Neural cell (in vitro differentiated cells): ENCODE data around the gene GDPD5. TPM values are rescaled to one million over a fixed set of nuclear protein-coding genes. Genes with fewer than 3 reads are reported as not detected.

Source experiments
- H2AFZ ChIP-seq: fragments of 200-600, 300-800 bp; sonication (generic), shearing (Covaris generic); 2 replicates; pipeline ENCODE4 v1.6.0; 2014; ENCODE audit warnings: low read depth, mild to moderate bottlenecking, antibody characterized with exemption, low read length, moderate library complexity
- H3F3A ChIP-seq: fragments of 200-600 bp; shearing (Covaris generic); 2 replicates; pipeline ENCODE4 v1.6.1; 2016; ENCODE audit warnings: mild to moderate bottlenecking, moderate library complexity, mixed read lengths, antibody characterized with exemption, low read length; ENCODE audit not compliant: insufficient read depth, poor library complexity, severe bottlenecking
- H3K27ac ChIP-seq: fragments of 200-600, 300-800 bp; sonication (generic), shearing (Covaris generic); 2 replicates; pipeline ENCODE4 v1.5.1; 2014; ENCODE audit warnings: mild to moderate bottlenecking, low read length, moderate library complexity
- H3K27me3 ChIP-seq: fragments of 300-800, 200-600 bp; sonication (generic), shearing (Covaris generic); 2 replicates; pipeline ENCODE4 v1.6.0; 2014; ENCODE audit warnings: mild to moderate bottlenecking, low read depth, low read length, moderate library complexity; ENCODE audit not compliant: insufficient read depth
- H3K36me3 ChIP-seq: fragments of 300-800, 200-600 bp; sonication (generic), shearing (Covaris generic); 2 replicates; pipeline ENCODE4 v1.5.1; 2014; ENCODE audit warnings: mild to moderate bottlenecking, antibody characterized with exemption, low read length, moderate library complexity; ENCODE audit not compliant: insufficient read depth
- H3K4me2 ChIP-seq: fragments of 300-800, 200-600 bp; sonication (generic), shearing (Covaris generic); 2 replicates; pipeline ENCODE4 v1.6.0; 2014; ENCODE audit warnings: mild to moderate bottlenecking, low read length
- H3K4me3 ChIP-seq: fragments of 300-800, 200-600 bp; sonication (generic), shearing (Covaris generic); 2 replicates; pipeline ENCODE4 v1.5.1; 2014; ENCODE audit warnings: mild to moderate bottlenecking, low read length, moderate library complexity
- H3K79me2 ChIP-seq: fragments of 200-600 bp; shearing (Covaris generic); replicated peaks from 2 replicates; pipeline ENCODE4 v1.6.0; 2014; ENCODE audit warnings: mild to moderate bottlenecking, low read length, moderate library complexity; ENCODE audit not compliant: insufficient read depth
- H3K9ac ChIP-seq: fragments of 300-800, 200-600 bp; sonication (generic), shearing (Covaris generic); 2 replicates; pipeline ENCODE4 v1.6.1; 2016; ENCODE audit warnings: mild to moderate bottlenecking, low read length, mixed read lengths
- H3K9me2 ChIP-seq: fragments of 200-600 bp; shearing (Covaris generic); 2 replicates; pipeline ENCODE4 v1.6.1; 2016; ENCODE audit warnings: mild to moderate bottlenecking, low read length, mixed read lengths; ENCODE audit not compliant: insufficient read depth
- H3K9me3 ChIP-seq: fragments of 200-600, 300-800 bp; sonication (generic), shearing (Covaris generic); 2 replicates; pipeline ENCODE4 v1.6.1; 2016; ENCODE audit warnings: mild to moderate bottlenecking, mixed run types, low read length, moderate library complexity, mixed read lengths
- H4K20me1 ChIP-seq: fragments of 200-600 bp; shearing (Covaris generic); 2 replicates; pipeline ENCODE4 v1.6.1; 2016; ENCODE audit warnings: mild to moderate bottlenecking, mixed run types; ENCODE audit not compliant: insufficient read depth
- CTCF ChIP-seq: fragments of 450-650 bp; IDR thresholded peaks from 2 replicates; pipeline ENCODE4 v1.5.1; 2014; ENCODE audit warnings: antibody characterized with exemption, mild to moderate bottlenecking, moderate library complexity; ENCODE audit not compliant: poor library complexity, severe bottlenecking
- EP300 ChIP-seq: fragments of 450-650 bp; conservative IDR thresholded peaks from 2 replicates; pipeline ENCODE4 v1.6.1; 2014; ENCODE audit warnings: antibody characterized with exemption, mild to moderate bottlenecking, moderate library complexity; ENCODE audit not compliant: poor library complexity, severe bottlenecking
- EZH2 ChIP-seq: fragments of 200-600, 300-800 bp; shearing (Covaris generic), sonication (generic); IDR thresholded peaks from 2 replicates; pipeline ENCODE4 v1.6.1; 2014; ENCODE audit warnings: antibody characterized with exemption, low read length, borderline replicate concordance, mild to moderate bottlenecking; ENCODE audit not compliant: insufficient read depth, poor library complexity, severe bottlenecking
- POLR2AphosphoS5 ChIP-seq: IDR thresholded peaks from 2 replicates; pipeline ENCODE4 v1.6.1; 2012
- RAD21 ChIP-seq: fragments of 450-650 bp; conservative IDR thresholded peaks from 2 replicates; pipeline ENCODE4 v1.6.1; 2014; ENCODE audit warnings: antibody characterized with exemption, mild to moderate bottlenecking, moderate library complexity
- REST ChIP-seq: IDR thresholded peaks from 2 replicates; pipeline ENCODE4 v1.6.1; 2012; ENCODE audit warnings: borderline replicate concordance
- TAF1 ChIP-seq: IDR thresholded peaks from 2 replicates; pipeline ENCODE4 v1.6.1; 2012; ENCODE audit warnings: low read depth
- polyA plus RNA-seq: library from polyadenylated mRNA; depleted of rRNA; stranded (reverse); fragments of >200 nt; gene quantifications from 2 replicates; pipeline ENCODE4 v1.2.3, GENCODE V29; 2014

GDPD5 gene
- polyA plus RNA-seq, 1 donor from 2014 or later, result 19.2 TPM

- Histone ChIP-seq H3F3A (no peaks in the 10 kb centered on the region), H3K9me3 (no peaks in the 10 kb centered on the region), H3K4me2 (no peak overlapping the region), H3K36me3 (no peaks in the 10 kb centered on the region), H4K20me1 (no peaks in the 10 kb centered on the region), H3K27ac (no peak overlapping the region), H3K9me2 (no peaks in the 10 kb centered on the region), H3K4me3 (no peak overlapping the region), H2AFZ (no peak overlapping the region), H3K79me2 (no peaks in the 10 kb centered on the region), H3K27me3 (no peaks in the 10 kb centered on the region), H3K9ac (no peak overlapping the region)
- TF ChIP-seq CTCF (no peak), POLR2AphosphoS5 (no peak), TAF1 (no peak), EP300 (no peak), REST (no peak), EZH2 (no peak), RAD21 (no peak)
Measured at GRCh38 chr11:75481922-75482606, 43.7 kb downstream of the GDPD5 start.

- Histone ChIP-seq H3K9me2 (no peaks in the 10 kb centered on the region), H4K20me1 (no peaks in the 10 kb centered on the region), H3K79me2 (no peaks in the 10 kb centered on the region), H3K4me3 (no peak overlapping the region), H3F3A (no peaks in the 10 kb centered on the region), H3K9ac (no peak overlapping the region), H3K27me3 (no peaks in the 10 kb centered on the region), H2AFZ (no peak overlapping the region), H3K27ac (no peak overlapping the region), H3K4me2 (no peak overlapping the region), H3K9me3 (no peaks in the 10 kb centered on the region), H3K36me3 (no peaks in the 10 kb centered on the region)
- TF ChIP-seq EP300 (no peak), REST (no peak), POLR2AphosphoS5 (no peak), TAF1 (no peak), CTCF (no peak)
Measured at GRCh38 chr11:75481223-75481921, 44.4 kb downstream of the GDPD5 start.
